Keratinocyte (primary cell): ENCODE results near the gene FOCAD. TPM values are rescaled to one million over a fixed set of nuclear protein-coding genes. Genes with fewer than 3 reads are reported as not detected.

Source experiments
- DNase-seq: peaks from one replicate; pipeline ENCODE4 v3.0.0-alpha.2; 2011; ENCODE audit warnings: low read depth, missing footprints, low spot score
- FAIRE-seq: peaks from 2 replicates; lab custom pipeline; 2011; peaks lifted over from hg19 to GRCh38; lab: Jason Lieb, UNC
- H2AFZ ChIP-seq: 2 replicates; pipeline ENCODE4 v1.6.0; 2012; ENCODE audit warnings: low read length, control low read depth, inconsistent platforms; ENCODE audit not compliant: control insufficient read depth
- H3K27ac ChIP-seq: 2 replicates; pipeline ENCODE4 v1.5.1; 2011; ENCODE audit warnings: low read length; ENCODE audit not compliant: control insufficient read depth, insufficient read depth
- H3K27me3 ChIP-seq: 3 replicates; pipeline ENCODE4 v1.6.0; 2011; ENCODE audit warnings: low read length; ENCODE audit not compliant: control insufficient read depth, insufficient read depth; ENCODE audit errors: extremely low read depth
- H3K36me3 ChIP-seq, 2 experiments: 2 replicates in 1 of 2; 3 replicates in 1 of 2; pipeline ENCODE4 v1.5.1; 2011; ENCODE audit warnings: low read length in 2 of 2, mild to moderate bottlenecking in 1 of 2; ENCODE audit not compliant: control insufficient read depth in 2 of 2, insufficient read depth in 2 of 2; ENCODE audit errors: extremely low read depth in 1 of 2
- H3K4me1 ChIP-seq: 3 replicates; pipeline ENCODE4 v1.5.1; 2011; ENCODE audit warnings: low read length; ENCODE audit not compliant: control insufficient read depth, insufficient read depth; ENCODE audit errors: extremely low read depth
- H3K4me2 ChIP-seq: 3 replicates; pipeline ENCODE4 v1.6.0; 2011; ENCODE audit warnings: low read depth, low read length; ENCODE audit not compliant: control insufficient read depth, insufficient read depth; ENCODE audit errors: extremely low read depth
- H3K4me3 ChIP-seq, 3 experiments: fragments of 200-600 bp in 1 of 3; sonication (generic) in 1 of 3; 2 replicates in 2 of 3; 3 replicates in 1 of 3; pipeline ENCODE4 v1.5.1; 2011 to 2016; ENCODE audit warnings: low read length in 3 of 3, mild to moderate bottlenecking in 3 of 3, control low read depth in 2 of 3, inconsistent platforms in 1 of 3, low read depth in 1 of 3, mixed read lengths in 1 of 3, mixed run types in 1 of 3, moderate library complexity in 1 of 3; ENCODE audit not compliant: control insufficient read depth in 2 of 3, insufficient read depth in 2 of 3; ENCODE audit errors: extremely low read depth in 1 of 3
- H3K79me2 ChIP-seq: 2 replicates; pipeline ENCODE4 v1.6.0; 2012; ENCODE audit warnings: low read length; ENCODE audit not compliant: control insufficient read depth, insufficient read depth
- H3K9ac ChIP-seq: 3 replicates; pipeline ENCODE4 v1.6.0; 2011; ENCODE audit warnings: low read length; ENCODE audit not compliant: control insufficient read depth, insufficient read depth; ENCODE audit errors: extremely low read depth
- H3K9me1 ChIP-seq: 3 replicates; pipeline ENCODE4 v1.6.0; 2011; ENCODE audit warnings: low read length; ENCODE audit not compliant: control insufficient read depth, insufficient read depth; ENCODE audit errors: extremely low read depth
- H3K9me3 ChIP-seq: 2 replicates; pipeline ENCODE4 v1.5.1; 2012; ENCODE audit warnings: low read depth, low read length; ENCODE audit not compliant: control insufficient read depth
- H4K20me1 ChIP-seq: 3 replicates; pipeline ENCODE4 v1.6.0; 2011; ENCODE audit warnings: low read length; ENCODE audit not compliant: control insufficient read depth, insufficient read depth; ENCODE audit errors: extremely low read depth
- CTCF ChIP-seq, 3 experiments: IDR thresholded peaks in 1 of 3; conservative IDR thresholded peaks in 1 of 3; optimal IDR thresholded peaks in 1 of 3; 2 replicates in 2 of 3; 3 replicates in 1 of 3; pipeline versions ENCODE3 to v1.5.1; 2011; ENCODE audit warnings: low read length in 3 of 3, mild to moderate bottlenecking in 3 of 3, moderate library complexity in 2 of 3, control low read depth in 1 of 3, inconsistent platforms in 1 of 3; ENCODE audit not compliant: insufficient read depth in 2 of 3; ENCODE audit errors: extremely low read depth in 1 of 3
- EZH2 ChIP-seq: IDR thresholded peaks from one replicate; pipeline ENCODE4 v1.6.1; 2012; ENCODE audit warnings: inconsistent platforms, mild to moderate bottlenecking, low read length, moderate library complexity
- dilution Hi-C: fragments of 300-500 bp; cut with MboI; formaldehyde crosslinking; loops from one replicate; pipeline ENCODE4 v1.7.0; 2020; ENCODE audit warnings: low sequenced_read_pairs; ENCODE audit not compliant: extremely low pct_ligation_motif_present
- polyA plus RNA-seq, 5 experiments: library from polyadenylated mRNA; depleted of rRNA in 3 of 5; stranded (reverse) in 3 of 5; stranded (forward) in 1 of 5; unstranded in 1 of 5; fragments of >200 nt; gene quantifications; 1 replicate in 1 of 5; 2 replicates in 3 of 5; 3 replicates in 1 of 5; pipeline versions ENCODE4 v1.2.1 to v1.2.3, GENCODE V29; 2011 to 2012; ENCODE audit warnings: missing spikeins in 2 of 5, low read depth in 1 of 5, low replicate concordance in 1 of 5

FOCAD gene
- polyA plus RNA-seq, 1 donor (not counting 4 experiments of a cell fraction or from before 2014, with no cell fraction given) = 33.1 TPM

GRCh38 chr9:20835377-20836286 is 151.6 kb downstream of the FOCAD start:
- FAIRE-seq (no peak), DNase-seq (no peak)
- H3K4me3 ChIP-seq = no peak overlapping the region
- H3K4me1 ChIP-seq = peaks cover 9% of the 10 kb centered on the region
- no peak for TF ChIP-seq CTCF (optimal IDR thresholded peaks at IDR 0.05 in 1 of 3, IDR thresholded peaks at IDR 0.05 in 1 of 3, conservative IDR thresholded peaks at IDR 0.05 in 1 of 3; ENCODE audit: extremely low read depth in 1 of 3, insufficient read depth in 2 of 3, low read length in 3 of 3)
- TF ChIP-seq EZH2 = no peak
- no peaks in the 10 kb centered on the region for H4K20me1 ChIP-seq
- H3K79me2 ChIP-seq = no peaks in the 10 kb centered on the region
- H2AFZ ChIP-seq = no peak overlapping the region
- H3K9me1 ChIP-seq = no peaks in the 10 kb centered on the region
- no peaks in the 10 kb centered on the region for H3K36me3 ChIP-seq
- dilution Hi-C loops = no loop called here
- H3K27me3 ChIP-seq = no peaks in the 10 kb centered on the region
- H3K9ac ChIP-seq = no peak overlapping the region
- H3K4me2 ChIP-seq = no peak overlapping the region
- H3K9me3 ChIP-seq = no peaks in the 10 kb centered on the region
- no peak overlapping the region for H3K27ac ChIP-seq

DNA sequence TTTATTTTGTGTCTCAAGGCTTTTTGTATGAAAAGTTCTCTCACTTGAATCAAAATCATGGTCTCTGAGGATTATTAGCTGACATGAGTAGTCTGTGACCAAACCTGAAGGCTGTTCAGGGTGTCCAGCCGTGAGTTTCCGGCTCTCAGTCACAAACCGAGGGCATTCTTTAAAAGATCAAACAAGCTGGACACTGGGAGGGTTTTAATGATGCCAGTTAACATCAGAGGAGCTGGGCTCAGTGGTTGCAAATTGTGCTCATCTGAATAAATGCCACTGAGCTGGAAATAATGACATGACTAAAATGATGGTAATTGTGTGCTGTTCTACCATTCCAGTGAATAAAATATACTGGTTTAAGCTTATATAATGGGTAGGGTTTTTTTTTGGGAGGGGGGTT is 153.1 kb downstream of the FOCAD start:
- no peaks in the 10 kb centered on the region for H4K20me1 ChIP-seq
- no peak overlapping the region for H3K27ac ChIP-seq
- H2AFZ ChIP-seq = no peak overlapping the region
- H3K9me1 ChIP-seq = no peaks in the 10 kb centered on the region
- no peaks in the 10 kb centered on the region for H3K9me3 ChIP-seq
- DNase-seq (no peak), FAIRE-seq (no peak)
- H3K4me3 ChIP-seq = no peak overlapping the region
- H3K9ac ChIP-seq = no peak overlapping the region
- H3K27me3 ChIP-seq = no peaks in the 10 kb centered on the region
- no peaks in the 10 kb centered on the region for H3K79me2 ChIP-seq
- H3K4me1 ChIP-seq = peaks cover 9% of the 10 kb centered on the region
- no peak overlapping the region for H3K4me2 ChIP-seq
- TF ChIP-seq EZH2 (no peak), CTCF (optimal IDR thresholded peaks at IDR 0.05 in 1 of 3, IDR thresholded peaks at IDR 0.05 in 1 of 3, conservative IDR thresholded peaks at IDR 0.05 in 1 of 3; ENCODE audit: extremely low read depth in 1 of 3, insufficient read depth in 2 of 3, low read length in 3 of 3) (no peak)
- dilution Hi-C loops = no loop called here
- no peaks in the 10 kb centered on the region for H3K36me3 ChIP-seq
